Measurements from ENCODE around the gene ADARB2. TPM values are rescaled to one million over a fixed set of nuclear protein-coding genes. Genes with fewer than 3 reads are reported as not detected.

ADARB2 gene
- total RNA-seq, 1 donor from 2014 or later = 1.2 TPM

GRCh38 chr10:1631282-1631681 is 106.0 kb downstream of the ADARB2 start:
- Histone ChIP-seq H3K27ac (no peak overlapping the region), H3K36me3 (no peaks in the 10 kb centered on the region), H3K4me1 (no peaks in the 10 kb centered on the region), H3K4me3 (no peak overlapping the region), H3K9me3 (no peaks in the 10 kb centered on the region), H3K27me3 (peaks cover 23% of the 10 kb centered on the region)
- TF ChIP-seq CTCF (IDR thresholded peaks at IDR 0.05) = no peak
- peak; percentile 55 for DNase-seq
- no peak for ATAC-seq
- intact Hi-C loops (cut with DNase I) = no loop called here

- ATAC-seq (no peak), DNase-seq (no peak)
- peaks cover 14% of the 10 kb centered on the region for H3K27me3 ChIP-seq
- H3K9me3 ChIP-seq = no peaks in the 10 kb centered on the region
- no peaks in the 10 kb centered on the region for H3K4me1 ChIP-seq
- intact Hi-C loops (cut with DNase I) = no loop called here
- H3K4me3 ChIP-seq = no peak overlapping the region
- no peak for TF ChIP-seq CTCF (IDR thresholded peaks at IDR 0.05)
- H3K36me3 ChIP-seq = no peaks in the 10 kb centered on the region
- H3K27ac ChIP-seq = no peak overlapping the region
Observed at GRCh38 chr10:1630304-1630703, 107.0 kb downstream of the ADARB2 start.

GRCh38 chr10:1629326-1630198 is 107.8 kb downstream of the ADARB2 start:
- TF ChIP-seq CTCF (IDR thresholded peaks at IDR 0.05) = no peak
- Histone ChIP-seq H3K4me3 (no peak overlapping the region), H3K27me3 (peaks cover 9% of the 10 kb centered on the region), H3K27ac (no peak overlapping the region), H3K4me1 (no peaks in the 10 kb centered on the region), H3K9me3 (no peaks in the 10 kb centered on the region), H3K36me3 (no peaks in the 10 kb centered on the region)
- intact Hi-C loops (cut with DNase I) = no loop called here
- DNase-seq = peak; percentile 36
- ATAC-seq = no peak

- ATAC-seq (no peak), DNase-seq (peak; percentile 32)
- Histone ChIP-seq H3K36me3 (no peaks in the 10 kb centered on the region), H3K27ac (no peak overlapping the region), H3K9me3 (no peaks in the 10 kb centered on the region), H3K27me3 (peaks cover 3% of the 10 kb centered on the region), H3K4me1 (no peaks in the 10 kb centered on the region), H3K4me3 (no peak overlapping the region)
- no peak for TF ChIP-seq CTCF (IDR thresholded peaks at IDR 0.05)
- intact Hi-C loops (cut with DNase I) = no loop called here
Observed at GRCh38 chr10:1628757-1629156, 108.6 kb downstream of the ADARB2 start.

GRCh38 chr10:1627945-1628344 is 109.4 kb downstream of the ADARB2 start:
- DNase-seq = peak; percentile 20
- H3K4me1 ChIP-seq = no peaks in the 10 kb centered on the region
- intact Hi-C loops (cut with DNase I) = no loop called here
- TF ChIP-seq CTCF (IDR thresholded peaks at IDR 0.05) = no peak
- no peaks in the 10 kb centered on the region for H3K36me3 ChIP-seq
- no peak overlapping the region for H3K4me3 ChIP-seq
- no peaks in the 10 kb centered on the region for H3K27me3 ChIP-seq
- H3K27ac ChIP-seq = no peak overlapping the region
- ATAC-seq = no peak
- H3K9me3 ChIP-seq = no peaks in the 10 kb centered on the region
